ENCODE measurements around the gene RCSD1. TPM values are rescaled to one million over a fixed set of nuclear protein-coding genes. Genes with fewer than 3 reads are reported as not detected.

RCSD1 gene
- total and polyA plus RNA-seq, 2 donors (not counting 3 experiments of a cell fraction or from before 2014, with no cell fraction given): 0.08 to 1.00 TPM

GRCh38 chr1:167666416-167666815, 36.4 kb downstream of the RCSD1 start:
- Histone ChIP-seq H3K9ac (replicated peaks; ENCODE audit: extremely low read depth, insufficient read depth, low read length) (no peak overlapping the region), H3K4me1 (ENCODE audit: control insufficient read depth, extremely low read depth, insufficient read depth, low read length) (peaks cover 5% of the 10 kb centered on the region), H3K79me2 (ENCODE audit: control insufficient read depth, insufficient read depth, low read length) (no peaks in the 10 kb centered on the region), H2AFZ (ENCODE audit: low read depth, low read length) (no peak overlapping the region), H4K20me1 (replicated peaks; ENCODE audit: control insufficient read depth, extremely low read depth, insufficient read depth, low read length) (no peaks in the 10 kb centered on the region), H3K36me3 (ENCODE audit: control insufficient read depth in 2 of 2, extremely low read depth in 1 of 2, insufficient read depth in 2 of 2, low read length in 2 of 2) (no peaks in the 10 kb centered on the region), H3K27ac (ENCODE audit: insufficient read depth, low read depth, low read length) (no peak overlapping the region), H3K9me1 (replicated peaks; ENCODE audit: control insufficient read depth, extremely low read depth, insufficient read depth, low read length) (no peaks in the 10 kb centered on the region), H3K4me3 (replicated peaks in 1 of 3; ENCODE audit: insufficient read depth in 1 of 3, low read depth in 1 of 3, low read length in 3 of 3) (no peak overlapping the region), H3K4me2 (ENCODE audit: insufficient read depth, low read length) (no peak overlapping the region), H3K27me3 (ENCODE audit: control insufficient read depth in 2 of 2, insufficient read depth in 2 of 2, low read length in 2 of 2) (no peaks in the 10 kb centered on the region), H3K9me3 (replicated peaks; ENCODE audit: control insufficient read depth, insufficient read depth, low read length) (no peaks in the 10 kb centered on the region)
- intact Hi-C loops (cut with micrococcal nuclease) (no loop called here), dilution Hi-C loops (cut with MboI; ENCODE audit: extremely low pct_ligation_motif_present, low sequenced_read_pairs) (no loop called here)
- DNase-seq (ENCODE audit: low read depth, low spot score) (no peak), FAIRE-seq (no peak)
- ChIA-PET CTCF (interaction anchor here (2.4 kb wide), 1 partner anchor 66 kb away, joined by 6 read pairs; no protein-coding TSS in a partner anchor), POLR2A (no interaction called here)
- TF ChIP-seq CTCF (IDR thresholded peaks at IDR 0.05; ENCODE audit: extremely low read depth in 1 of 2, insufficient read depth in 1 of 2, low read depth in 1 of 2, low read length in 2 of 2) (no peak), GATA2 (IDR thresholded peaks at IDR 0.05; ENCODE audit: insufficient read depth, insufficient read length, low read depth, low read length) (no peak), EZH2 (IDR thresholded peaks at IDR 0.05; ENCODE audit: borderline replicate concordance, low read depth, low read length, severe bottlenecking) (no peak), POLR2A (IDR thresholded peaks at IDR 0.05; ENCODE audit: low read depth, low read length) (no peak), POLR2AphosphoS5 (IDR thresholded peaks at IDR 0.05; ENCODE audit: insufficient read depth, low read depth, low read length) (no peak), JUN (IDR thresholded peaks at IDR 0.05; ENCODE audit: borderline replicate concordance, insufficient read depth, insufficient read length, low read depth) (no peak), FOS (IDR thresholded peaks at IDR 0.05; ENCODE audit: borderline replicate concordance, insufficient read depth, low read length) (no peak), MYC (IDR thresholded peaks at IDR 0.05; ENCODE audit: low read depth, low read length) (no peak), MAX (IDR thresholded peaks at IDR 0.05; ENCODE audit: insufficient read depth, insufficient read length) (no peak)
- BruUV-seq (replicated peaks): no TSS peak
